VCaP (cell line): ENCODE data around the gene XRCC3.

Experiments used
- H3K27ac ChIP-seq: fragments of 450-650 bp; 2 replicates; pipeline ENCODE4 v1.5.1; 2017
- CTCF ChIP-seq: fragments of 450-650 bp; conservative IDR thresholded peaks from 2 replicates; pipeline ENCODE4 v1.5.1; 2017; ENCODE audit warnings: mild to moderate bottlenecking, moderate library complexity

Gene XRCC3

GRCh38 chr14:103656756-103657133 lies 58.5 kb downstream of the XRCC3 start:
- no peak for TF ChIP-seq CTCF
- no peak overlapping the region for H3K27ac ChIP-seq

GRCh38 chr14:103656031-103656755 lies 59.1 kb downstream of the XRCC3 start:
- H3K27ac ChIP-seq: no peak overlapping the region
- no peak for TF ChIP-seq CTCF

GRCh38 chr14:103654619-103655018 lies 60.6 kb downstream of the XRCC3 start:
- TF ChIP-seq CTCF: no peak
- no peak overlapping the region for H3K27ac ChIP-seq

- no peak for TF ChIP-seq CTCF
- H3K27ac ChIP-seq: peak overlapping the region; percentile 3; the same call in 1 of the 2 replicates
These were observed 61.4 kb downstream of the XRCC3 start for GRCh38 chr14:103653805-103654204.

GRCh38 chr14:103653336-103653735 lies 61.9 kb downstream of the XRCC3 start:
- H3K27ac ChIP-seq: peak overlapping the region; percentile 3; the same call in 1 of the 2 replicates

GRCh38 chr14:103652806-103653205 lies 62.4 kb downstream of the XRCC3 start:
- H3K27ac ChIP-seq: no peak overlapping the region; the same call in 1 of the 2 replicates
- TF ChIP-seq CTCF: no peak

GRCh38 chr14:103651585-103651984 lies 63.7 kb downstream of the XRCC3 start:
- no peak for TF ChIP-seq CTCF
- no peak overlapping the region for H3K27ac ChIP-seq

- no peak overlapping the region for H3K27ac ChIP-seq
- TF ChIP-seq CTCF: no peak
These were observed 65.0 kb downstream of the XRCC3 start for GRCh38 chr14:103650213-103650612.
